GM12873 (cell line): ENCODE data around the gene KAT6B.

Source experiments
- CTCF ChIP-seq: IDR thresholded peaks from 2 replicates; pipeline ENCODE4 v1.5.1; 2012; ENCODE audit warnings: low read depth, mild to moderate bottlenecking, moderate library complexity, low read length, control low read depth; ENCODE audit not compliant: insufficient read depth; ENCODE audit errors: missing control alignments

Gene KAT6B

GRCh38 chr10:75072727-75073126, 246.3 kb downstream of the KAT6B start:
- no peak for TF ChIP-seq CTCF

- no peak for TF ChIP-seq CTCF
Observed at GRCh38 chr10:75073442-75073841, 247.0 kb downstream of the KAT6B start.

GRCh38 chr10:75074711-75075445, 248.5 kb downstream of the KAT6B start:
- TF ChIP-seq CTCF: no peak

GRCh38 chr10:75076348-75076747, 249.9 kb downstream of the KAT6B start:
- TF ChIP-seq CTCF: no peak

- no peak for TF ChIP-seq CTCF
Observed at GRCh38 chr10:75079436-75080083, 253.2 kb downstream of the KAT6B start.

GRCh38 chr10:75080554-75080953, 254.2 kb downstream of the KAT6B start:
- no peak for TF ChIP-seq CTCF

- TF ChIP-seq CTCF: no peak
Observed at GRCh38 chr10:75081379-75081778, 255.0 kb downstream of the KAT6B start.
